ENCODE measurements around the gene TRIM45. TPM values are rescaled to one million over a fixed set of nuclear protein-coding genes. Genes with fewer than 3 reads are reported as not detected.

The TRIM45 gene
- total RNA-seq, 2 experiments from 2014 or later = not detected

DNA sequence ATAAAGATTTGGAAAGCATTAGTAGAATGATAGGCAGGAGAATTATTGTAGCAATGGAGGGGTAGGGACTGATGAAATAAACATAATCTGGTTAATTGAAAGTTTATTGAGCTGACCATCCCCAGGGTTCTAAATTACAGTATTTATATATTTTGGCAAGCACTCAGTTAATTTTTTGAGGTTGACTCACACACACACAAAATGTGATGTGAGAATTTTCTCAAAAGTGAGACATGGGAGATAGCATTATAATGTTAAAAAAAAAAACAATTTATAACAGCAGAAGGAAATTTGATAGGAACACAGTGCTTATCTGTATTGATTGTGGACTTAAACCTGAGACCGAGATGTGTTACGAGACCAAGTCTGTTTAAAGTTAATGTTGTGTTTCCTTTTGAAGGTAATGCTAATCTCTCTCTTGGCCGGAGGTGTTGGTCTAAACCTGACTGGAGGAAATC, 24.6 kb downstream of the TRIM45 start:
- intact Hi-C loops (cut with micrococcal nuclease; ENCODE audit: unreplicated experiment) = no loop called here
- Histone ChIP-seq H3K9me3 (ENCODE audit: low read length) (no peaks in the 10 kb centered on the region), H3K79me2 (ENCODE audit: insufficient read depth, low read depth, low read length) (no peaks in the 10 kb centered on the region), H3K4me1 (ENCODE audit: insufficient read depth, low read length, poor library complexity, severe bottlenecking) (peaks cover 10% of the 10 kb centered on the region), H4K20me1 (ENCODE audit: insufficient read depth, low read length) (no peaks in the 10 kb centered on the region), H3K27ac (ENCODE audit: low read depth, low read length, poor library complexity, severe bottlenecking) (no peak overlapping the region), H3K4me2 (ENCODE audit: low read length) (no peak overlapping the region), H3K4me3 (ENCODE audit: low read depth, low read length, poor library complexity, severe bottlenecking) (no peak overlapping the region), H2AFZ (ENCODE audit: low read length) (no peak overlapping the region), H3K36me3 (ENCODE audit: insufficient read depth, low read length) (peaks cover 100% of the 10 kb centered on the region), H3K9me2 (ENCODE audit: insufficient read depth, low read length) (no peaks in the 10 kb centered on the region)
- no peak for TF ChIP-seq EZH2phosphoT487 (IDR thresholded peaks at IDR 0.05; ENCODE audit: borderline replicate concordance, low read depth, low read length)
- TF ChIP-seq, protein P1, sequence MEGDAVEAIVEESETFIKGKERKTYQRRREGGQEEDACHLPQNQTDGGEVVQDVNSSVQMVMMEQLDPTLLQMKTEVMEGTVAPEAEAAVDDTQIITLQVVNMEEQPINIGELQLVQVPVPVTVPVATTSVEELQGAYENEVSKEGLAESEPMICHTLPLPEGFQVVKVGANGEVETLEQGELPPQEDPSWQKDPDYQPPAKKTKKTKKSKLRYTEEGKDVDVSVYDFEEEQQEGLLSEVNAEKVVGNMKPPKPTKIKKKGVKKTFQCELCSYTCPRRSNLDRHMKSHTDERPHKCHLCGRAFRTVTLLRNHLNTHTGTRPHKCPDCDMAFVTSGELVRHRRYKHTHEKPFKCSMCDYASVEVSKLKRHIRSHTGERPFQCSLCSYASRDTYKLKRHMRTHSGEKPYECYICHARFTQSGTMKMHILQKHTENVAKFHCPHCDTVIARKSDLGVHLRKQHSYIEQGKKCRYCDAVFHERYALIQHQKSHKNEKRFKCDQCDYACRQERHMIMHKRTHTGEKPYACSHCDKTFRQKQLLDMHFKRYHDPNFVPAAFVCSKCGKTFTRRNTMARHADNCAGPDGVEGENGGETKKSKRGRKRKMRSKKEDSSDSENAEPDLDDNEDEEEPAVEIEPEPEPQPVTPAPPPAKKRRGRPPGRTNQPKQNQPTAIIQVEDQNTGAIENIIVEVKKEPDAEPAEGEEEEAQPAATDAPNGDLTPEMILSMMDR (conservative IDR thresholded peaks at IDR 0.05; ENCODE audit: low read length) = no peak
- POLR2A ChIA-PET = no interaction called here
- no peak for DNase-seq (ENCODE audit: low spot score)
- no TSS peak for BruUV-seq (replicated peaks)
- CTCF ChIA-PET (ENCODE audit: unreplicated experiment) = no interaction called here

DNA sequence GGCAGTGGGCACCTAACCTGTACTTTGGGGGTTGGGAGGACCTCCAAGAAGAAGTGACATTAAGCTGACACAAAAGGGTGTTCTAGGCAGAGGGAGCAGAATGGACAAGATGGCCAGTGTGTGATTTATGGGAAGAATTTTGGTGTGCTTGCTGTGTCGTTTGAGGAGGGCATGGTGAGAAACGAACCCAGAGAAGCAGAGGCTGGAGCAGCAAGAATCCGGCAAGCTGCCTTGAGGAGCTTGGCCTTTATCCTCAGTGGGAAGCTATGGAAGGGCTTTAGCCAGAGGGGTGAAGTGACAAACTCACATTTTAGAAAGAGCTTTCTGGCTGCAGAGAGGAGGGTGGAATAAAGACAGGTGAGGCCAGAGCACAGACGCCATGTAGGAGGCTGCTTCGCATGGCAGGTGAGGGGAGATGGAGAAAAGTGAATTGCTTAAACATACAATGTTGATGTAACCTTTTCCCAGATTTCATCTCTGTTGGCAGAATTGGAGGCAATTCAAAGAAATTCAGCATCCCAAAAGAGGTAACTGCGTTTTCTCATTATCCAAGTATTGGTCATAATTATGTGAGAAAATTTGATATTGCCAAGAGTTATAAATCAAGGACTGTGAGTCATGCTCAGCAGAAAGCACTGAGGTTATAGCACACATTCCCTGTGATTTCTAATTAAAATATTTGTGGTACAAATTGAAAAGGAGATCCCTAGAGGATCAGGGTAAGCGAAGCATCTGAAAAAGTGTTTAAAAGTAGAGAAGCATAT, 26.5 kb downstream of the TRIM45 start:
- intact Hi-C loops (cut with micrococcal nuclease; ENCODE audit: unreplicated experiment) = no loop called here
- BruUV-seq (replicated peaks) = no TSS peak
- Histone ChIP-seq H2AFZ (ENCODE audit: low read length) (no peak overlapping the region), H3K79me2 (ENCODE audit: insufficient read depth, low read depth, low read length) (no peaks in the 10 kb centered on the region), H3K9me3 (ENCODE audit: low read length) (no peaks in the 10 kb centered on the region), H3K27ac (ENCODE audit: low read depth, low read length, poor library complexity, severe bottlenecking) (no peak overlapping the region), H3K4me3 (ENCODE audit: low read depth, low read length, poor library complexity, severe bottlenecking) (no peak overlapping the region), H3K36me3 (ENCODE audit: insufficient read depth, low read length) (peaks cover 100% of the 10 kb centered on the region), H4K20me1 (ENCODE audit: insufficient read depth, low read length) (no peaks in the 10 kb centered on the region), H3K4me2 (ENCODE audit: low read length) (no peak overlapping the region), H3K4me1 (ENCODE audit: insufficient read depth, low read length, poor library complexity, severe bottlenecking) (peaks cover 10% of the 10 kb centered on the region), H3K9me2 (ENCODE audit: insufficient read depth, low read length) (no peaks in the 10 kb centered on the region)
- ChIA-PET CTCF (ENCODE audit: unreplicated experiment) (interaction anchor here (0.5 to 1.3 kb wide), 2 partner anchors 25 to 834 kb away, joined by 3 to 4 read pairs; partner anchors contain the start of genes GDAP2 and WDR3), POLR2A (interaction anchor here (1.0 kb wide), 1 partner anchor 35 kb away, joined by 3 read pairs; the partner anchor contains the start of gene TTF2)
- no peak for DNase-seq (ENCODE audit: low spot score)
- TF ChIP-seq EZH2phosphoT487 (IDR thresholded peaks at IDR 0.05; ENCODE audit: borderline replicate concordance, low read depth, low read length) = no peak
- TF ChIP-seq, protein P1 (conservative IDR thresholded peaks at IDR 0.05; ENCODE audit: low read length) = no peak

Measured in OCI-LY7 (cell line).